ENCODE data around the gene ADRA2B. TPM values are rescaled to one million over a fixed set of nuclear protein-coding genes. Genes with fewer than 3 reads are reported as not detected.

ADRA2B gene
- total and polyA plus RNA-seq, 2 donors (not counting 1 experiment from before 2014, with no cell fraction given): 0.07 TPM; not detected in 1

DNA sequence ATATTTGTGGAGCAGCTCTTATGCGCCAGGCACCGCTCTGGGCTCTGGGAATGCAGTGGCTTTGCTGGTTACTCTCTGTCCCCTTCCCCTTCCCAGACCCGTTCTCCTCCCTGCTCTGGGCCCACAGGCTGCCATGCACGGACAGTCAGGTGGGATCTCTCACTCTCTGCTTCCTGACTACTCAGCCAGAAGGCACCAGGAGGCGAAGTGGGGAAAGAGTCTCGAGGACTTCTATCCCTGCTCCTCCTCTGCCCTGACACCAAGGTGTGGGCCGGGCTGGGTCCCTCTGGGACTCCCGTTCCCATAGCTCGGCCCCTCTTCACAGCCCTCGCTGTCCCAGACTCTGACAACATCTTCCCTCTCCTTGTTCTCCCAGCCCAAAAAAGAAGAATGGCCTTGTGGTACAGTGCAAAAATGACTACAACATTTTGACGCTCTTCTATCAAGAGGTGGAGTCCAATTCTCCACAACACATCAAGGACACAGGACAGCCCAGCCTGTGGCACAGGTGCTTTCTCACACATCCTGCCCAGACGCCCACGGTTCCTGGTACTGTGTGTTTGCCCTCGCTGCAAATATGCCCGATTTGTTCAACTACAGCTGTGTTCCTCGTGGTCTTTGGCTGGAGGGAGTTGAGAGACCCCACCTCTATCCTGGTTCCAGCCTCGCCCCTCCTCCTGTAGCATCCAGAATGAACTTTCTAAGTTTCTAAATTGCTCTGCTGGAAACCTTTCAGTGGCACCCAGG, 42.9 kb upstream of the ADRA2B start:
- Histone ChIP-seq H3K9me3 (ENCODE audit: control insufficient read depth, insufficient read depth, low read depth, low read length) (no peaks in the 10 kb centered on the region), H3K79me2 (ENCODE audit: control insufficient read depth, insufficient read depth, low read length) (no peaks in the 10 kb centered on the region), H4K20me1 (ENCODE audit: control insufficient read depth, extremely low read depth, insufficient read depth, low read length) (no peaks in the 10 kb centered on the region), H3K36me3 (ENCODE audit: control insufficient read depth, insufficient read depth, low read length) (no peaks in the 10 kb centered on the region), H3K4me3 (replicated peaks in 1 of 4; ENCODE audit: control extremely low read depth in 1 of 4, insufficient read depth in 1 of 4, low read depth in 3 of 4, low read length in 4 of 4) (no peak overlapping the region), H3K4me1 (ENCODE audit: control insufficient read depth, extremely low read depth, insufficient read depth, low read length) (no peaks in the 10 kb centered on the region), H2AFZ (ENCODE audit: low read length) (no peak overlapping the region), H3K27me3 (ENCODE audit: control insufficient read depth, insufficient read depth, low read length) (peaks cover 7% of the 10 kb centered on the region), H3K9ac (ENCODE audit: insufficient read depth, low read length) (no peak overlapping the region), H3K27ac (ENCODE audit: insufficient read depth, low read length) (no peak overlapping the region), H3K4me2 (ENCODE audit: extremely low read depth, insufficient read depth, low read length) (no peak overlapping the region)
- no peak for DNase-seq (ENCODE audit: low read depth in 2 of 2)
- TF ChIP-seq, protein P1, sequence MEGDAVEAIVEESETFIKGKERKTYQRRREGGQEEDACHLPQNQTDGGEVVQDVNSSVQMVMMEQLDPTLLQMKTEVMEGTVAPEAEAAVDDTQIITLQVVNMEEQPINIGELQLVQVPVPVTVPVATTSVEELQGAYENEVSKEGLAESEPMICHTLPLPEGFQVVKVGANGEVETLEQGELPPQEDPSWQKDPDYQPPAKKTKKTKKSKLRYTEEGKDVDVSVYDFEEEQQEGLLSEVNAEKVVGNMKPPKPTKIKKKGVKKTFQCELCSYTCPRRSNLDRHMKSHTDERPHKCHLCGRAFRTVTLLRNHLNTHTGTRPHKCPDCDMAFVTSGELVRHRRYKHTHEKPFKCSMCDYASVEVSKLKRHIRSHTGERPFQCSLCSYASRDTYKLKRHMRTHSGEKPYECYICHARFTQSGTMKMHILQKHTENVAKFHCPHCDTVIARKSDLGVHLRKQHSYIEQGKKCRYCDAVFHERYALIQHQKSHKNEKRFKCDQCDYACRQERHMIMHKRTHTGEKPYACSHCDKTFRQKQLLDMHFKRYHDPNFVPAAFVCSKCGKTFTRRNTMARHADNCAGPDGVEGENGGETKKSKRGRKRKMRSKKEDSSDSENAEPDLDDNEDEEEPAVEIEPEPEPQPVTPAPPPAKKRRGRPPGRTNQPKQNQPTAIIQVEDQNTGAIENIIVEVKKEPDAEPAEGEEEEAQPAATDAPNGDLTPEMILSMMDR (conservative IDR thresholded peaks at IDR 0.05 in 1 of 2, IDR thresholded peaks at IDR 0.05 in 1 of 2; ENCODE audit: low read depth in 1 of 2, low read length in 2 of 2): no peak
- no peak for TF ChIP-seq EZH2 (IDR thresholded peaks at IDR 0.05; ENCODE audit: low read length, missing control alignments)

DNA sequence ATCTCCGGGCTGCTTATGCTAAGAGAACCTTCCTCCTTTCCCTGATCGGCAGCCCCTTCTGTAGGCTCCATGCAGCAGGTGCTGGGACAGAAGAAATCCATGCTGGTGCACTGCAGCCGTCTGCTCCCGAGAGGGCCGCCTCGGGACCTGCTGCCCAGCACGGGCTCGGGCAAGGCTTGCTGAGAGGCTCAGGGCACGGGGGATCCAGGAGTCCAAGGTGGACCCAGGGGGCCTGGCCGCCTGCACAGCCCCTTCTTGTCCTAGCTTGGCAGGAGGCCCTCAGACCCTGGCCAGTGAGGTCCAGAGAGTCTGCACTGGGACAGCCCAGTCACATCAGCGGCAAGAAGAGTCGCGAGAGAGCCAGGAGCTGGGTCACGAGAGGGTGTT, 42.2 kb upstream of the ADRA2B start:
- H3K27ac ChIP-seq (ENCODE audit: insufficient read depth, low read length): no peak overlapping the region
- no peaks in the 10 kb centered on the region for H4K20me1 ChIP-seq (ENCODE audit: control insufficient read depth, extremely low read depth, insufficient read depth, low read length)
- H2AFZ ChIP-seq (ENCODE audit: low read length): no peak overlapping the region
- no peak for DNase-seq (ENCODE audit: low read depth in 2 of 2)
- no peak for TF ChIP-seq EZH2 (IDR thresholded peaks at IDR 0.05; ENCODE audit: low read length, missing control alignments)
- TF ChIP-seq, protein P1 (conservative IDR thresholded peaks at IDR 0.05 in 1 of 2, IDR thresholded peaks at IDR 0.05 in 1 of 2; ENCODE audit: low read depth in 1 of 2, low read length in 2 of 2): no peak
- H3K9ac ChIP-seq (ENCODE audit: insufficient read depth, low read length): no peak overlapping the region
- H3K4me2 ChIP-seq (ENCODE audit: extremely low read depth, insufficient read depth, low read length): no peak overlapping the region
- H3K9me3 ChIP-seq (ENCODE audit: control insufficient read depth, insufficient read depth, low read depth, low read length): no peaks in the 10 kb centered on the region
- no peaks in the 10 kb centered on the region for H3K4me1 ChIP-seq (ENCODE audit: control insufficient read depth, extremely low read depth, insufficient read depth, low read length)
- peaks cover 7% of the 10 kb centered on the region for H3K27me3 ChIP-seq (ENCODE audit: control insufficient read depth, insufficient read depth, low read length)
- H3K36me3 ChIP-seq (ENCODE audit: control insufficient read depth, insufficient read depth, low read length): no peaks in the 10 kb centered on the region
- H3K4me3 ChIP-seq (replicated peaks in 1 of 4; ENCODE audit: control extremely low read depth in 1 of 4, insufficient read depth in 1 of 4, low read depth in 3 of 4, low read length in 4 of 4): no peak overlapping the region
- H3K79me2 ChIP-seq (ENCODE audit: control insufficient read depth, insufficient read depth, low read length): no peaks in the 10 kb centered on the region

DNA sequence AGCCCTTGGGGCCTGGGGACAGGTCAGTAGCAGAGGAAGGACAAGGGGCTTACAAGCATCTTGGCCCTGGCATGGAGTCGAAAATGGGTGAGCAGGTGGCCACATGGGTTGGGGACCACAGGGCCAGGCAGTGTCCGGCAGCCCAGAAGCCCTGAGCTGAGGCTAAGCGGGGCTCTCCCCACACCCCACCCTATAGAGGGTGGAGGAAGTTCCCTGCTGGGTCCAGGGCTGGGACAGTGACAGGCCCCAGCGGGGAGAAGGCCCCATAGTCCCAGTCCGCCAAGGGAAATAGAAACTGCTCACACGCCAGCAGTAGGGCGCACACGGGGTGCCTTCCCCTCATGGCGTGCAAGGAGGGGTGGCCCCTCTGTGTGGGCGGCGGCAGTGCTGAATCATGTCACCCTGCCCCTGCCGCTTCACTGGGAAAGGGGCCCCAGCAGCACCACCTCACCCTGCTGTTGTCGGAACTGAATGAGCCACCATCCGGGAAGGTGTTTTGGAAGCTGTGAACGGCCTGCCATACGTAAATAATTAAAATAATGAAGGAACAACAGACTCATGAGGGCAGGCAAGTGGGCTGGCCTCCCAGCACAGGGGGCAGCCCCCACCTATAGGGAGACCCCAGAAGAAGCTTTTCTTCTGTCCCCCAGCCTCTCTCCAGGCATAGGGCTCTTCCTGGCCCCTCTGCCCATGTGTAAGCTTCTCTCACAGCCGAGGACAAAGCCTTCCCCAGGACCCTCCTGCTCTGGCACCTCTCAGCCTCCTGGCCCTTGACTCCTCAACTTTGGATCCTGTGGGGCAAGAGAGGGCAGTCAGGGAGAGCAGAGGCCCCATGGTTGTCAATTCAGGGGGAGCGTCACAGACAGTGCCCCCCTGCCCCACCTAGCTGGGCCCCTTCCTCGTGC, 41.5 kb upstream of the ADRA2B start:
- Histone ChIP-seq H3K27ac (ENCODE audit: insufficient read depth, low read length) (no peak overlapping the region), H4K20me1 (ENCODE audit: control insufficient read depth, extremely low read depth, insufficient read depth, low read length) (no peaks in the 10 kb centered on the region), H3K79me2 (ENCODE audit: control insufficient read depth, insufficient read depth, low read length) (no peaks in the 10 kb centered on the region), H3K9me3 (ENCODE audit: control insufficient read depth, insufficient read depth, low read depth, low read length) (no peaks in the 10 kb centered on the region), H3K36me3 (ENCODE audit: control insufficient read depth, insufficient read depth, low read length) (no peaks in the 10 kb centered on the region), H3K4me1 (ENCODE audit: control insufficient read depth, extremely low read depth, insufficient read depth, low read length) (no peaks in the 10 kb centered on the region), H3K4me2 (ENCODE audit: extremely low read depth, insufficient read depth, low read length) (no peak overlapping the region), H3K4me3 (replicated peaks in 1 of 4; ENCODE audit: control extremely low read depth in 1 of 4, insufficient read depth in 1 of 4, low read depth in 3 of 4, low read length in 4 of 4) (no peak overlapping the region), H3K9ac (ENCODE audit: insufficient read depth, low read length) (no peak overlapping the region), H3K27me3 (ENCODE audit: control insufficient read depth, insufficient read depth, low read length) (peaks cover 7% of the 10 kb centered on the region), H2AFZ (ENCODE audit: low read length) (no peak overlapping the region)
- no peak for TF ChIP-seq EZH2 (IDR thresholded peaks at IDR 0.05; ENCODE audit: low read length, missing control alignments)
- TF ChIP-seq, protein P1 (conservative IDR thresholded peaks at IDR 0.05 in 1 of 2, IDR thresholded peaks at IDR 0.05 in 1 of 2; ENCODE audit: low read depth in 1 of 2, low read length in 2 of 2): no peak
- DNase-seq (ENCODE audit: low read depth in 2 of 2): peak in 1 of 2 donors; percentile 17
